GM12878 (cell line): Measurements from ENCODE around the gene CDH16. TPM values are rescaled to one million over a fixed set of nuclear protein-coding genes. Genes with fewer than 3 reads are reported as not detected.

ENCODE experiments used
- ATAC-seq: fragments of 200-7000 bp; cut with Tn5 transposase; 3 replicates; pipeline ENCODE4 v1.9.1; 2020; ENCODE audit warnings: mild to moderate bottlenecking, moderate library complexity
- BruUV-seq: library from RNA; stranded (reverse); fragments of 400-500 nt; replicated peaks from 2 replicates; lab custom pipeline; 2021; lab: Mats Ljungman, UMichigan
- CTCF ChIA-PET: fragments of 300-600 bp; sonication (Branson Sonifier 250); formaldehyde crosslinking; extraction: SDS; loops from one replicate; lab custom pipeline; 2021; ENCODE audit warnings: inconsistent platforms; lab: Yijun Ruan, JAX
- POLR2A ChIA-PET: fragments of 350-600 bp; formaldehyde crosslinking; extraction: SDS; loops from one replicate; lab custom pipeline; 2021; ENCODE audit warnings: inconsistent platforms; lab: Charles Lee
- RAD21 ChIA-PET: fragments of 300-600 bp; sonication (Branson Sonifier 250); formaldehyde crosslinking; loops from one replicate; lab custom pipeline; 2023; ENCODE audit warnings: antibody characterized with exemption; ENCODE audit not compliant: unreplicated experiment; lab: Charles Lee
- SMC1A ChIA-PET: fragments of 300-600 bp; sonication (Branson Sonifier 250); formaldehyde crosslinking; loops from one replicate; lab custom pipeline; 2023; ENCODE audit not compliant: unreplicated experiment, uncharacterized antibody; lab: Charles Lee
- DNase-seq: peaks from one replicate; pipeline ENCODE4 v3.0.0-alpha.2; 2011; ENCODE audit warnings: low read depth, low spot score
- FAIRE-seq: peaks from 3 replicates; lab custom pipeline; 2011; peaks lifted over from hg19 to GRCh38; lab: Jason Lieb, UNC
- H2AFZ ChIP-seq: 2 replicates; pipeline ENCODE4 v1.6.0; 2011; ENCODE audit warnings: low read depth, low read length, control low read depth; ENCODE audit not compliant: control insufficient read depth
- H3K27ac ChIP-seq: 2 replicates; pipeline ENCODE4 v1.5.1; 2011; ENCODE audit warnings: control low read depth; ENCODE audit not compliant: control insufficient read depth, insufficient read depth
- H3K27me3 ChIP-seq, 2 experiments: replicated peaks in 1 of 2; 2 replicates each; pipeline versions ENCODE4 v1.6.0 to v1.6.1; 2011; ENCODE audit warnings: low read length in 1 of 2; ENCODE audit not compliant: control insufficient read depth in 2 of 2, insufficient read depth in 2 of 2
- H3K36me3 ChIP-seq, 2 experiments: 2 replicates each; pipeline ENCODE4 v1.5.1; 2011; ENCODE audit warnings: low read length in 1 of 2; ENCODE audit not compliant: control insufficient read depth in 2 of 2, insufficient read depth in 2 of 2
- H3K4me1 ChIP-seq: 2 replicates; pipeline ENCODE4 v1.6.1; 2011; ENCODE audit warnings: mild to moderate bottlenecking, low read length, moderate library complexity, mixed read lengths; ENCODE audit not compliant: control insufficient read depth, insufficient read depth
- H3K4me2 ChIP-seq: 2 replicates; pipeline ENCODE4 v1.6.0; 2011; ENCODE audit warnings: control low read depth; ENCODE audit not compliant: control insufficient read depth, insufficient read depth
- H3K4me3 ChIP-seq: fragments of 200-600 bp; sonication (generic); 2 replicates; pipeline ENCODE4 v1.5.1; 2016
- H3K79me2 ChIP-seq: 2 replicates; pipeline ENCODE4 v1.6.0; 2011; ENCODE audit warnings: low read length; ENCODE audit not compliant: control insufficient read depth, insufficient read depth
- H3K9ac ChIP-seq: 2 replicates; pipeline ENCODE4 v1.8.0; 2011; ENCODE audit warnings: low read length, control low read depth, mixed read lengths; ENCODE audit not compliant: control insufficient read depth, insufficient read depth
- H3K9me3 ChIP-seq: replicated peaks from 3 replicates; pipeline ENCODE4 v1.5.1; 2011; ENCODE audit warnings: mild to moderate bottlenecking, low read length; ENCODE audit not compliant: control insufficient read depth, insufficient read depth
- H4K20me1 ChIP-seq: 2 replicates; pipeline ENCODE4 v1.6.0; 2011; ENCODE audit not compliant: control insufficient read depth, insufficient read depth
- CBFB ChIP-seq: IDR thresholded peaks from 2 replicates; pipeline ENCODE4 v1.6.1; 2016; ENCODE audit warnings: antibody characterized with exemption, low read depth
- E2F8 ChIP-seq: fragments of 450-650 bp; IDR thresholded peaks from 2 replicates; pipeline ENCODE4 v1.6.1; 2018; ENCODE audit warnings: mild to moderate bottlenecking, low read depth, moderate library complexity; ENCODE audit not compliant: partially characterized antibody
- EED ChIP-seq: sonication (generic); IDR thresholded peaks from 2 replicates; pipeline ENCODE4 v1.6.1; 2016; ENCODE audit warnings: antibody characterized with exemption, low read depth
- ESRRA ChIP-seq: IDR thresholded peaks from 2 replicates; pipeline ENCODE4 v1.6.1; 2012; ENCODE audit warnings: mild to moderate bottlenecking, low read length, improper control_type of control experiment
- ETV6 ChIP-seq, 2 experiments: fragments of 450-650 bp in 1 of 2; IDR thresholded peaks in 1 of 2; conservative IDR thresholded peaks in 1 of 2; 2 replicates each; pipeline ENCODE4 v1.6.1; 2014; ENCODE audit warnings: antibody characterized with exemption in 1 of 2, borderline replicate concordance in 1 of 2, low read depth in 1 of 2, mild to moderate bottlenecking in 1 of 2, moderate library complexity in 1 of 2
- FOS ChIP-seq: IDR thresholded peaks from 3 replicates; pipeline ENCODE4 v1.6.1; 2011; ENCODE audit warnings: borderline replicate concordance; ENCODE audit not compliant: insufficient read length; ENCODE audit errors: extremely low read depth
- HDAC6 ChIP-seq: fragments of 200-600 bp; sonication (generic); IDR thresholded peaks from one replicate; pipeline ENCODE4 v1.8.0; 2017; ENCODE audit warnings: antibody characterized with exemption; ENCODE audit not compliant: unreplicated experiment
- IRF4 ChIP-seq: IDR thresholded peaks from 2 replicates; pipeline ENCODE4 v1.6.1; 2011; ENCODE audit warnings: low read depth, low read length
- NR2F1 ChIP-seq: fragments of 450-650 bp; conservative IDR thresholded peaks from 2 replicates; pipeline ENCODE4 v1.6.1; 2017; ENCODE audit warnings: mild to moderate bottlenecking
- RUNX3 ChIP-seq: IDR thresholded peaks from 2 replicates; pipeline ENCODE4 v1.6.1; 2012; ENCODE audit warnings: low read length, inconsistent platforms
- SMAD5 ChIP-seq: IDR thresholded peaks from 2 replicates; pipeline ENCODE4 v1.6.1; 2016; ENCODE audit warnings: antibody characterized with exemption, low read depth
- ZNF24 ChIP-seq: fragments of 450-650 bp; IDR thresholded peaks from 2 replicates; pipeline ENCODE4 v1.6.1; 2017; ENCODE audit warnings: antibody characterized with exemption, mild to moderate bottlenecking
- WGBS: methylation state at CpG from one replicate; pipeline ENCODE4 v1.1.6; 2016; ENCODE audit warnings: low lambda C conversion rate; ENCODE audit not compliant: insufficient replicate concordance, insufficient coverage; ENCODE audit errors: missing lambda C conversion rate; 5-methylcytosine and 5-hydroxymethylcytosine counted together
- in situ Hi-C: fragments of 300-500 bp; cut with MboI; formaldehyde crosslinking; loops from 9 replicates; pipeline ENCODE4 v1.14.3; 2018; ENCODE audit warnings: mixed read lengths
- intact Hi-C: fragments of 100-400 bp; cut with micrococcal nuclease; formaldehyde crosslinking; loops from one replicate; pipeline ENCODE4 v1.14.2; 2022; ENCODE audit not compliant: unreplicated experiment
- polyA plus RNA-seq, 11 experiments: library from polyadenylated mRNA; depleted of rRNA in 4 of 11; unstranded in 6 of 11; stranded (reverse) in 5 of 11; fragments of >200 nt; fragmentation: Nextera tagmentation in 4 of 11; fragmentation: Illumina TruSeq in 1 of 11; extraction: Ambion mirVana in 4 of 11; extraction: Trizol in 1 of 11; gene quantifications; 1 replicate in 1 of 11; 2 replicates in 10 of 11; pipeline versions ENCODE4 v1.2.1 to v1.2.3, GENCODE V29; 2011 to 2016; ENCODE audit warnings: inconsistent platforms in 2 of 11, missing spikeins in 2 of 11, low read depth in 1 of 11
- total RNA-seq, 4 experiments: library from RNA; depleted of rRNA in 3 of 4; stranded (reverse); fragments of >200 nt in 3 of 4; fragmentation: Illumina TruSeq in 1 of 4; extraction: Trizol in 1 of 4; gene quantifications; 2 replicates each; pipeline versions ENCODE4 v1.2.1 to v1.2.3, GENCODE V29; 2013 to 2021
- TF ChIP-seq, protein P1 (sequence below): fragments of 150-350 bp; IDR thresholded peaks from 2 replicates; pipeline ENCODE4 v1.6.1; 2014; ENCODE audit warnings: mild to moderate bottlenecking, low read depth, low read length
- TF ChIP-seq, protein P2 (sequence below): fragments of 450-650 bp; IDR thresholded peaks from 2 replicates; pipeline ENCODE4 v1.6.1; 2017; ENCODE audit warnings: borderline replicate concordance
- TF ChIP-seq, protein P3 (sequence below): fragments of 150-350 bp; IDR thresholded peaks from 2 replicates; pipeline ENCODE4 v1.6.1; 2016; ENCODE audit warnings: low read depth, low read length

The CDH16 gene
- total and polyA plus RNA-seq, 10 of the 15 experiments (the other 5 are each of a cell fraction or from before 2014, with no cell fraction given) = 0.05 TPM; not detected in 9

GRCh38 chr16:66885491-66885890 is 33.2 kb downstream of the CDH16 start (continued):
- TF ChIP-seq, protein P1, sequence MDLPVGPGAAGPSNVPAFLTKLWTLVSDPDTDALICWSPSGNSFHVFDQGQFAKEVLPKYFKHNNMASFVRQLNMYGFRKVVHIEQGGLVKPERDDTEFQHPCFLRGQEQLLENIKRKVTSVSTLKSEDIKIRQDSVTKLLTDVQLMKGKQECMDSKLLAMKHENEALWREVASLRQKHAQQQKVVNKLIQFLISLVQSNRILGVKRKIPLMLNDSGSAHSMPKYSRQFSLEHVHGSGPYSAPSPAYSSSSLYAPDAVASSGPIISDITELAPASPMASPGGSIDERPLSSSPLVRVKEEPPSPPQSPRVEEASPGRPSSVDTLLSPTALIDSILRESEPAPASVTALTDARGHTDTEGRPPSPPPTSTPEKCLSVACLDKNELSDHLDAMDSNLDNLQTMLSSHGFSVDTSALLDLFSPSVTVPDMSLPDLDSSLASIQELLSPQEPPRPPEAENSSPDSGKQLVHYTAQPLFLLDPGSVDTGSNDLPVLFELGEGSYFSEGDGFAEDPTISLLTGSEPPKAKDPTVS = no peak
- TF ChIP-seq, protein P2, sequence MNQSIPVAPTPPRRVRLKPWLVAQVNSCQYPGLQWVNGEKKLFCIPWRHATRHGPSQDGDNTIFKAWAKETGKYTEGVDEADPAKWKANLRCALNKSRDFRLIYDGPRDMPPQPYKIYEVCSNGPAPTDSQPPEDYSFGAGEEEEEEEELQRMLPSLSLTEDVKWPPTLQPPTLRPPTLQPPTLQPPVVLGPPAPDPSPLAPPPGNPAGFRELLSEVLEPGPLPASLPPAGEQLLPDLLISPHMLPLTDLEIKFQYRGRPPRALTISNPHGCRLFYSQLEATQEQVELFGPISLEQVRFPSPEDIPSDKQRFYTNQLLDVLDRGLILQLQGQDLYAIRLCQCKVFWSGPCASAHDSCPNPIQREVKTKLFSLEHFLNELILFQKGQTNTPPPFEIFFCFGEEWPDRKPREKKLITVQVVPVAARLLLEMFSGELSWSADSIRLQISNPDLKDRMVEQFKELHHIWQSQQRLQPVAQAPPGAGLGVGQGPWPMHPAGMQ = no peak
- TF ChIP-seq FOS = no peak
- TF ChIP-seq ZNF24 = no peak

- Histone ChIP-seq H3K27ac (no peak overlapping the region), H3K27me3 (no peaks in the 10 kb centered on the region), H3K4me1 (peaks cover 16% of the 10 kb centered on the region), H3K9me3 (no peaks in the 10 kb centered on the region), H3K79me2 (peaks cover 11% of the 10 kb centered on the region), H2AFZ (no peak overlapping the region), H3K4me2 (no peak overlapping the region), H3K36me3 (peaks cover 3 to 5% of the 10 kb centered on the region in 2 experiments), H3K4me3 (no peak overlapping the region), H4K20me1 (no peaks in the 10 kb centered on the region), H3K9ac (no peak overlapping the region)
- DNase-seq (no peak), FAIRE-seq (no peak), ATAC-seq (no peak)
- RAD21 ChIA-PET = interaction anchor here (0.9 to 2.0 kb wide), 3 partner anchors 8 to 15 kb away, joined by 3 to 12 read pairs (median 3); no protein-coding TSS in a partner anchor
- CTCF ChIA-PET = interaction anchor here (0.6 to 5.2 kb wide), 11 partner anchors 8 to 272 kb away, joined by 3 to 34 read pairs (median 6); partner anchors contain the start of gene NAE1
- SMC1A ChIA-PET = interaction anchor here (0.9 to 2.3 kb wide), 4 partner anchors 10 to 76 kb away, joined by 3 to 8 read pairs (median 6); partner anchors contain the start of gene NAE1
- no TSS peak for BruUV-seq
- POLR2A ChIA-PET = interaction anchor here (0.5 to 1.1 kb wide), 2 partner anchors 8 to 12 kb away, joined by 4 to 5 read pairs; no protein-coding TSS in a partner anchor
- intact Hi-C loops = no loop called here
- in situ Hi-C loops = no loop called here
- 100% methylated on average over 3 of the region's 3 CpGs for WGBS
- TF ChIP-seq EED = no peak
- TF ChIP-seq CBFB = no peak
- no peak for TF ChIP-seq ETV6 (conservative IDR thresholded peaks at IDR 0.05 in 1 of 2, IDR thresholded peaks at IDR 0.05 in 1 of 2; ENCODE audit: borderline replicate concordance in 1 of 2, low read depth in 1 of 2)
- no peak for TF ChIP-seq E2F8
- TF ChIP-seq HDAC6 = no peak
- TF ChIP-seq NR2F1 = no peak
- TF ChIP-seq ESRRA = no peak
- no peak for TF ChIP-seq IRF4
- no peak for TF ChIP-seq RUNX3
- no peak for TF ChIP-seq SMAD5
- TF ChIP-seq, protein P3, sequence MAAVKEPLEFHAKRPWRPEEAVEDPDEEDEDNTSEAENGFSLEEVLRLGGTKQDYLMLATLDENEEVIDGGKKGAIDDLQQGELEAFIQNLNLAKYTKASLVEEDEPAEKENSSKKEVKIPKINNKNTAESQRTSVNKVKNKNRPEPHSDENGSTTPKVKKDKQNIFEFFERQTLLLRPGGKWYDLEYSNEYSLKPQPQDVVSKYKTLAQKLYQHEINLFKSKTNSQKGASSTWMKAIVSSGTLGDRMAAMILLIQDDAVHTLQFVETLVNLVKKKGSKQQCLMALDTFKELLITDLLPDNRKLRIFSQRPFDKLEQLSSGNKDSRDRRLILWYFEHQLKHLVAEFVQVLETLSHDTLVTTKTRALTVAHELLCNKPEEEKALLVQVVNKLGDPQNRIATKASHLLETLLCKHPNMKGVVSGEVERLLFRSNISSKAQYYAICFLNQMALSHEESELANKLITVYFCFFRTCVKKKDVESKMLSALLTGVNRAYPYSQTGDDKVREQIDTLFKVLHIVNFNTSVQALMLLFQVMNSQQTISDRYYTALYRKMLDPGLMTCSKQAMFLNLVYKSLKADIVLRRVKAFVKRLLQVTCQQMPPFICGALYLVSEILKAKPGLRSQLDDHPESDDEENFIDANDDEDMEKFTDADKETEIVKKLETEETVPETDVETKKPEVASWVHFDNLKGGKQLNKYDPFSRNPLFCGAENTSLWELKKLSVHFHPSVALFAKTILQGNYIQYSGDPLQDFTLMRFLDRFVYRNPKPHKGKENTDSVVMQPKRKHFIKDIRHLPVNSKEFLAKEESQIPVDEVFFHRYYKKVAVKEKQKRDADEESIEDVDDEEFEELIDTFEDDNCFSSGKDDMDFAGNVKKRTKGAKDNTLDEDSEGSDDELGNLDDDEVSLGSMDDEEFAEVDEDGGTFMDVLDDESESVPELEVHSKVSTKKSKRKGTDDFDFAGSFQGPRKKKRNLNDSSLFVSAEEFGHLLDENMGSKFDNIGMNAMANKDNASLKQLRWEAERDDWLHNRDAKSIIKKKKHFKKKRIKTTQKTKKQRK = no peak
Measured at GRCh38 chr16:66882702-66883101, 36.0 kb downstream of the CDH16 start.
